Measurements from ENCODE around the gene CAMTA1.
"Not testable (repeated sequence)": the region's sequence is repeated elsewhere in the genome, so short reads cannot be mapped to it uniquely, and the experiment has no call there.

The CAMTA1 gene

DNA sequence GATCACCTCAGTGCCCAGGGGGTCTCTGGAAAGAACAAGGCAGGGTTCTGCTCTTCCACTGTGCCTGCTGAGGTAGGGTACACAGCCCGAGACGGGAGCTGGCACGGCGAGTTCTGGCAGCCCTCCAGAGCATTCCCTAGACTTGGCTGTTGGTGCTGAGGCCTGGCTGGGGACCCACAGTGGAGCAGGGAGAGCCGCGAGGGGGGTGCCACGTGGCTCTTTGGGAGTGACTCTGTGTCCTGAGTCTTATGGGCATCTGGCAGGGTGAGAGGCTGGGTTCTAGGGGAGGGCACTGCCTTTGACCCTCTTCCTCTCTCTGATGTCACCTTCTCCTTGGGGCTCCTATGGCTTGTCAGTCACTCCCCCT is 336.4 kb downstream of the CAMTA1 start:
- DNase-seq: no peak

DNA sequence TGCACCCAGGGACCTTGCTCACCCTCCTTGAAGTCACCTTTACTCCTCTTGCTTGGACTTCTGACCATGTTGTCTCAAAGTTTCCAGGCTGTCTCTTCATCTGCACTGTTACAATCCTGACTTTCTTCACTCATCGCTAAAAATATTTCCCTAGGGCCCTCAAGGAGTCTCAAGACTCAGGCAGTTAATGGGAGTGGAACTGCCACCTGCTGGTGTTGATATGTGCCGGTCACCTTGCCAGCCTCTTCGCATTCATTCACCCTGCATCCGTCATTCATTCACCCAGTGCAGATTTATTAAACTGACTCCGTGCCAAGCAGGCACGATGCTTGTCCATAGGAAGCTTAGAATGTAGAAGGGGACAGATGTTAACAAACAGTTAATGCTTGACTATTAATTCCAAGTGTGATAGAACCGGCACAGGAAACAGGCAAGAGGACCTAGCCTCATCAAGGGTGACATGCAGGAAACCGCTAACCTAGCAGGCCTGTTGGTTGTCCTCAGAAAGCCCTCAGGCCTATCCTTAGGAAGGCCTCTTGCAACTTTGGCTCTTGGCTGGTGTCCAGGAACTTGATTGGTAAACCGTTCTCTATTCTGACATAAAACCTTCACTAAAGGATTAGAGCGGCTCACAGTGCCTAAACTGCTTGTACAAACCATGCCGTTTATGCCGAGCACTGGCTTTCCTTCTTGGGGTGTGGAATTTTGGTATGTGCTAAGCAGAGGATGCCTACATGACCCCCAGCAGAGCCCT is 342.2 kb downstream of the CAMTA1 start:
- DNase-seq: no peak

DNA sequence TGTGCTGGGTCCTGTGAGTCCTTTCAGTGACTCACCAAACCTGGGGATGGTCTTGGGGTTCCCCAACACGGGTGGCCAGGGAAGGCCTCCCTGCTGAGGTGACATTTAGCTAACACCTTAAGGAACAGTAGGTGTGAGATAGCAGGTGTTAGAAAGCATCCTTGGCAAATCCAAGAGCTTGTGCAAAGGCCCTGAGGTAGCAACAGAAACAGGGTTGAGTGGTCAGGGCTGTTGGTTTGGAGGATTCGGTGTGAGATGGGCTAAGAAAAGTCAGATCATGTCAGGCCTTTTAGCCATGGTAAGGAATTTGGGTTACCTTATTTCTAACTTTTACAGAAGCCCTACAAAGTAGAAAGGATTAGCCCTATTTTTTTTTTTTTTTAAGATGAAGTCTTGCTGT is 343.0 kb downstream of the CAMTA1 start:
- DNase-seq: no peak

GRCh38 chr1:7130127-7130526 is 344.9 kb downstream of the CAMTA1 start:
- DNase-seq: no peak

DNA sequence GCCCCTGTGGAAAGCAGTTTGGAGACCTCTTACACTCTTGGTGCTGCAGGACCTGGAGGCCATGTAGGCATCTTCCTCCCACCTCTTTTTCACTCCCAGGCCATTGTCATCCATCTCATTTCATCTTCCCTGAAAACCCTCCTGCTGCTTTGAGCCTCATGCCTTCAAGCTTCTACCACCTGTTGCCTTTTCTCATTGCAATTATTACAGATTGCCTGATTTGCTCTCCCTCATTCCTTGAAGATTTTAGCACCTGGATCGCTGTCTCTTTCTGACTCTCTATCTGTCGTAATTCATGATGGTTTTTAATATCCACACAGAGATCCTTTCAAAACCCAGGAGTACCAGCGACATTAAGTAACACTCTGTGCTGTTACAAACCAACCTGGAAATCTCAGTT is 350.2 kb downstream of the CAMTA1 start:
- DNase-seq: no peak

- DNase-seq: no peak
These were observed 351.1 kb downstream of the CAMTA1 start for GRCh38 chr1:7136166-7136953.

DNA sequence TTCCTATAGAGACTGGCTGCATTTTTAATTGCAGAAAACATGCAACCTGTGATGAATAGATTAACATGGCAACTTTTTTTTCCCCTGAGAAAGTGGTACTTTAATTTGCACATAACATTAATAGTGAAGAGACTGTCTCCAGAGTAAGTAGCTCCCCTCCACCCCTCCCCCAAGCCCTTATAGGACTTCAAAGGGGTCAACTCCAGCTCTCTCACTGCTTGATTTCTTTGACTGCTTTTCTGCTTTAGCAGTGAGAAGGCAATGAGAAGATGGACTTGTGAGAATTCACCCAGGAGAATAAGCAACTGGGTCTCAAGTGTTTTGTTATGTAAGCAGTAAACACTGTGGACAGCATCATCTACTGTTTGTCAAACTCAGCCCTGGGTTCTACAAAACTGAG is 355.0 kb downstream of the CAMTA1 start:
- no peak for DNase-seq

- no peak for DNase-seq
These were observed 360.7 kb downstream of the CAMTA1 start for GRCh38 chr1:7145947-7146346.

- no peak for DNase-seq
These were observed 361.5 kb downstream of the CAMTA1 start for GRCh38 chr1:7146710-7147109.

- not testable (repeated sequence) for DNase-seq
These were observed 362.5 kb downstream of the CAMTA1 start for GRCh38 chr1:7147581-7148282.

DNA sequence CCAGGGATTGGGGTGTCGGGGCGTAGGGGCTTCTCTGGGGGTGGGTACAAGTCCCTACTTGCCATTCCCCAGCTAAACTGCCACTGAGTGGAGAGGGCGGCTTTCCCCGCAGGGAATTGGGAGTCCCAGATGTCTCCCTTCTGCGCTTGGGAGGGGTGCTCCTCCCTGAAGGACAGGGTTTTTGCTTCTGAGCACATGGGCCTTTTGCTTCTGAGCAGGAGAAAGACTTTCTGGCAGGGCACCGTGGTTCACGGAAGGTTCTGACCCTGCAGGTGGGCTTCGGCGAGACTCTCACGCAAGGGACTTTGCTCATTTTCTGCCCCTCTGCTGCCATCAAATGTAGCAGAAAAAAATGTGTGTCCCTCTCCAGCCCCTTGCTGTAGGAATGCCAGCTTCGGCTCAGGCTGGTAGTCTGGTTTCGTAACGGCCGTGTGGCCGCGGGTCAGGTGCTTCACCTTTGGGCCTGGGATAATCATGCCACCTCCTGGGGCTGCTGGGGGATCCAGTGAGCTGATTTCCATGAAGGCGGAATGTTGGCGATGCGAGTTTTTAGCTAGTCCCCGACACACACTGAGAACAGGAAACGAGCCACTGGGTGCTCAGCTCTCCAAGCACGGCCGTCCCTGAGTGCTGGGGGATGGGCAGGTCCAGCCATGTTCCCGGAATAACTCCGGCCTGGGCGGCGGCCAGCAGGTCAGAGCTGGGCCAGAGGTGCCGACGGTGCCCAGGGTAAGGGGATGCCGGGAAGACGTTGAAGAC is 364.0 kb downstream of the CAMTA1 start:
- no peak for DNase-seq

DNA sequence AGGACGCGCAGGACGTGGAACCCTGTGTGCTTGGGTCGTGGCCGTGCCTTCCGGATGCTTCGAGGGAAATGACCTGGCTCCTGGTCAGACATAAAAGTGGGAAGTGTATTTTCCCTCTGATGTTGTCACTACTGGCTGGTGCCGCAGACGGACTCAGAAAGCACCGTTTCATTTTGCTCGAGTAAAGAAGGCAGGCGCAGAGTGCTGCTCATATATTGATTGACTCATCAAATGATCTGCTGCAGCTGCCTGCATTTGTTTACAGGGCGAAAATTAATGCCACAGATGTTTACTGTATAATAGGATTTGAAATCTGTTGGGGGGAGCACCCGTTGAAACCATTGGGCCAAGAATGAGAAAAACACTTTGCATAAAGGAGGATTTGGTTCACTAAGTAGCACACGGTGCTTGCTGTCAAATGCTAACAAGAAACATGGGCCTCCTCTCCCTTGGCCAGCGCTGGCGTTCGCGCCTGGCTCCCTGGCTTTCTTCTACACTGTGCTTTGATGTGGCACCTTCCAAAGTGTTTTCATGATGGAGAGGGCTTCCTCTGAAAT is 365.5 kb downstream of the CAMTA1 start:
- no peak for DNase-seq

DNA sequence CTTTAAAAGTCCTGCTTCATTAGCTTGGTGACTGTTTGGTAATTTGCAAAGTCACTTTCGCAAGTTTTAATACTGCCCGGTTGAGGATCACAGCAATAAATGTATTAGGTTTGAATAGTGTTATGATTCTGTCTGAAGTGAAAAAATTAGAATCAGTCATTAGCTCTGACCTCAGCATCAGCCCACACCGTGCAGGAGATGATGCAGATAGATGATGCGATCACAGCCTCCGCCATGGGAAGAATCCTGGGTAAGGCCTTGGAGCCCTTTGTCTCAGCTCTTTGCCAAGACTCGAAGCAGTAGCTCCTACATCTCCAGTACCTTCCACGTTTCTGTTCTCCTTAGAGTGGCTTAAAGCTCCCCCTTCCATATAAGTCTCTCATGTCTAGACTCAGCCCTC is 366.7 kb downstream of the CAMTA1 start:
- DNase-seq: no peak

GRCh38 chr1:7152655-7153054 is 367.4 kb downstream of the CAMTA1 start:
- no peak for DNase-seq

GRCh38 chr1:7153464-7153863 is 368.2 kb downstream of the CAMTA1 start:
- DNase-seq: no peak

GRCh38 chr1:7159116-7159781 is 374.0 kb downstream of the CAMTA1 start:
- peak; percentile 13 for DNase-seq

DNA sequence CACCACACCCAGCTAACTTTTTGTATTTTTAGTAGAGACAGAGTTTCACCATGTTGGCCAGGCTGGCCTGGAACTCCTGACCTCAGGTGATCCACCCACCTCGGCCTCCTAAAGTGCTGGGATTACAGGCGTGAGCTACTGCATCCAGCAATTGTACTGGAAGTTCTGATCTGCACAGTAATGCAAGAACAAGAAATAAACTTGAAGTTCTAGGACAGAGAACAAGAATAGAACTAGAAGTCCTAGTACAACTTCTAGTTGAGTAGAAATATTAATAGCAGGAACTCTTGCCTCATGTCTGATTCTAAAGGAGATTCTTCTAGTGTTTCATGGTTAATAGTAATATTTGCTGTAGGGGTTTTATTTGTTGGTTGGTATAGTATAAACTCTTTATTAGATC is 383.3 kb downstream of the CAMTA1 start:
- DNase-seq: not testable (repeated sequence)

- no peak for DNase-seq
These were observed 385.9 kb downstream of the CAMTA1 start for GRCh38 chr1:7171168-7171567.

GRCh38 chr1:7171574-7171973 is 386.3 kb downstream of the CAMTA1 start:
- DNase-seq: no peak

DNA sequence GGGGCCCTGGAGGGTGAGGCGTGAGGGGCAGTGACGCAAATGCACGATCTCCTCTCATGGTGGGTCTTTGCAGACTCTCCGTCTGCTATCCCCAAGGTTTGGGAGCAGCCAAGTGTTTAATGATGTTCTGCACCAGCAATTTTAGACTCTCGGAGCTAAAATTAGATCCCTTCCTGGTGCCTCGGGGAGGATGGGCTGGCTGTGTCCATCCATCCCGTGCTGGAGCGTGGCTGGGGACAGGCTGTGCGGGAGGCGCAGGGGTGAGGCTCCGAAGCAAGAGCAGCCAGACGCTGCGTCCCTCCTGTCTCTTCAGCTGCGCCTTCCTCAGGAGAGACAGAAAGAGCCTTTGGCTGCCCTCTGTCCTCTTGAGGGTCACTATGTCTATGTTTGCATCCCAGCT is 387.6 kb downstream of the CAMTA1 start:
- no peak for DNase-seq

DNA sequence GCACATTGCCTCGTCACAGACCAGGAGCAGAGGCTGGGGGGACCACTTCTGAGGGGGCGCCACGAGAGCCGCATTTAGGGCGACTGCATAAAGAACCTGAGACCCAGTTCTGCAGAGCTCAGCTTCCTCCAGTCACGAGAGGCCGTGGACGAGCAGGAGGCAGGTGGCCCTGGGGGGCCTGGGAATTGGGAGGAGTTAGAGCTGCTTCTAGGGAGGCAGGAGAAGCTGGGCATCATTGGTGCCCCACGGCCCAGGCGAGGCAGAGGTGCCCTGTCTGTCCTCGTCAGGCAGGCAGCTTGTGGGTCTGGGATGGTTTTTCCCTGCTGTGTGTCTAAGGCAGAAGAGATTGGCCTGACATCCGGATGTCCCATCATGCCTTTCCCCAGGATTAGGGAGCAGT is 389.3 kb downstream of the CAMTA1 start:
- no peak for DNase-seq
